Panc1 (cell line): Measurements from ENCODE around the gene KRTAP16-1. TPM values are rescaled to one million over a fixed set of nuclear protein-coding genes. Genes with fewer than 3 reads are reported as not detected.
"Not testable (repeated sequence)": the region's sequence is repeated elsewhere in the genome, so short reads cannot be mapped to it uniquely, and the experiment has no call there.

ENCODE experiments used
- ATAC-seq: fragments of 200-7000 bp; cut with Tn5 transposase; 2 replicates; pipeline ENCODE4 v1.9.1; 2020; ENCODE audit warnings: mild to moderate bottlenecking, moderate library complexity
- BruUV-seq: library from RNA; stranded (reverse); fragments of 400-500 nt; replicated peaks from 2 replicates; lab custom pipeline; 2021; lab: Mats Ljungman, UMichigan
- CTCF ChIA-PET: fragments of 300-600 bp; sonication (Branson Sonifier 250); formaldehyde crosslinking; loops from one replicate; lab custom pipeline; 2022; ENCODE audit warnings: antibody characterized with exemption; lab: Charles Lee
- POLR2A ChIA-PET: fragments of 300-600 bp; sonication (Branson Sonifier 250); formaldehyde crosslinking; loops from one replicate; lab custom pipeline; 2022; ENCODE audit warnings: antibody characterized with exemption; lab: Charles Lee
- DNase-seq: peaks from one replicate; pipeline ENCODE4 v3.0.0-alpha.2; 2010; ENCODE audit warnings: low read depth, low spot score
- H3K27ac ChIP-seq: 2 replicates; pipeline ENCODE4 v1.5.1; 2011; ENCODE audit warnings: mild to moderate bottlenecking, low read length, inconsistent platforms
- H3K27me3 ChIP-seq: fragments of 200-500 bp; sonication (Bioruptor generic); 2 replicates; pipeline ENCODE4 v1.6.0; 2014; ENCODE audit warnings: low read length, inconsistent platforms; ENCODE audit not compliant: control insufficient read depth, insufficient read depth
- H3K36me3 ChIP-seq: fragments of 200-500 bp; sonication (Bioruptor generic); 2 replicates; pipeline ENCODE4 v1.5.1; 2014; ENCODE audit warnings: inconsistent platforms, mild to moderate bottlenecking, low read length, moderate library complexity; ENCODE audit not compliant: control insufficient read depth, insufficient read depth
- H3K4me1 ChIP-seq: 2 replicates; pipeline ENCODE4 v1.5.1; 2011; ENCODE audit warnings: inconsistent platforms, mild to moderate bottlenecking, low read length, moderate library complexity; ENCODE audit not compliant: control insufficient read depth, insufficient read depth
- H3K4me3 ChIP-seq, 2 experiments: 2 replicates each; pipeline ENCODE4 v1.5.1; 2011 to 2012; ENCODE audit warnings: low read depth in 2 of 2, low read length in 2 of 2, mild to moderate bottlenecking in 2 of 2, inconsistent platforms in 1 of 2, moderate library complexity in 1 of 2
- H3K9me3 ChIP-seq: fragments of 200-500 bp; sonication (Bioruptor generic); 2 replicates; pipeline ENCODE4 v1.5.1; 2014; ENCODE audit warnings: low read depth, mild to moderate bottlenecking, inconsistent platforms, low read length, moderate library complexity; ENCODE audit not compliant: control insufficient read depth, insufficient read depth
- CTCF ChIP-seq: fragments of 450-650 bp; IDR thresholded peaks from 2 replicates; pipeline ENCODE4 v1.5.1; 2017; ENCODE audit warnings: mild to moderate bottlenecking
- POLR2AphosphoS5 ChIP-seq: IDR thresholded peaks from 2 replicates; pipeline ENCODE4 v1.6.1; 2012; ENCODE audit warnings: mild to moderate bottlenecking, low read depth, low read length, moderate library complexity
- REST ChIP-seq, 2 experiments: IDR thresholded peaks; 2 replicates each; pipeline ENCODE4 v1.6.1; 2011 to 2012; ENCODE audit warnings: low read depth in 2 of 2, control low read depth in 1 of 2, low read length in 1 of 2, mild to moderate bottlenecking in 1 of 2, moderate library complexity in 1 of 2; ENCODE audit not compliant: insufficient read depth in 1 of 2
- SIN3A ChIP-seq: IDR thresholded peaks from 2 replicates; pipeline ENCODE4 v1.6.1; 2012; ENCODE audit warnings: low read depth, mild to moderate bottlenecking, low read length, moderate library complexity, borderline replicate concordance; ENCODE audit not compliant: insufficient read depth
- TCF7L2 ChIP-seq: IDR thresholded peaks from 2 replicates; pipeline ENCODE4 v1.6.1; 2011; ENCODE audit warnings: mild to moderate bottlenecking, low read depth, low read length, inconsistent platforms
- in situ Hi-C: cut with HindIII; loops from 2 replicates; pipeline ENCODE4 v1.10.0; 2016; ENCODE audit warnings: low sequenced_read_pairs, low pct_unique_long_range_greater_than_20kb
- intact Hi-C: fragments of 100-400 bp; cut with micrococcal nuclease; formaldehyde crosslinking; loops from one replicate; pipeline ENCODE4 v1.10.0; 2022; ENCODE audit not compliant: unreplicated experiment
- total RNA-seq: library from RNA; stranded (reverse); gene quantifications from one replicate; pipeline ENCODE4 v1.2.1, GENCODE V29; 2021; ENCODE audit not compliant: unreplicated experiment

The KRTAP16-1 gene
- total RNA-seq, 1 experiment from 2014 or later, result not detected

- peaks cover 2% of the 10 kb centered on the region; the same call in 1 of the 2 replicates for H3K27me3 ChIP-seq
- no peaks in the 10 kb centered on the region for H3K9me3 ChIP-seq
- no TSS peak for BruUV-seq
- ChIA-PET POLR2A (no interaction called here), CTCF (no interaction called here)
- H3K36me3 ChIP-seq, result no peaks in the 10 kb centered on the region
- no peak overlapping the region for H3K4me3 ChIP-seq
- in situ Hi-C loops, result no loop called here
- H3K27ac ChIP-seq, result no peak overlapping the region
- TF ChIP-seq POLR2AphosphoS5 (no peak), REST (IDR thresholded peaks at IDR 0.05; ENCODE audit: insufficient read depth in 1 of 2, low read depth in 2 of 2, low read length in 1 of 2) (no peak)
- DNase-seq (no peak), ATAC-seq (no peak)
- H3K4me1 ChIP-seq, result no peaks in the 10 kb centered on the region
- intact Hi-C loops, result no loop called here
Observed at GRCh38 chr17:41284043-41284442, 25.1 kb downstream of the KRTAP16-1 start.

GRCh38 chr17:41278176-41278955 lies 30.7 kb downstream of the KRTAP16-1 start:
- Histone ChIP-seq H3K9me3 (no peaks in the 10 kb centered on the region), H3K4me3 (no peak overlapping the region), H3K36me3 (no peaks in the 10 kb centered on the region), H3K4me1 (no peaks in the 10 kb centered on the region), H3K27me3 (peaks cover 14% of the 10 kb centered on the region), H3K27ac (no peak overlapping the region)
- intact Hi-C loops (no loop called here), in situ Hi-C loops (no loop called here)
- CTCF ChIA-PET, result no interaction called here
- no peak for DNase-seq
- TF ChIP-seq SIN3A (no peak), REST (IDR thresholded peaks at IDR 0.05; ENCODE audit: insufficient read depth in 1 of 2, low read depth in 2 of 2, low read length in 1 of 2) (no peak), CTCF (no peak), TCF7L2 (no peak), POLR2AphosphoS5 (no peak)
- no peak for ATAC-seq
- POLR2A ChIA-PET, result no interaction called here
- BruUV-seq, result no TSS peak

- ATAC-seq, CTCF ChIA-PET, H3K4me1 ChIP-seq, H3K9me3 ChIP-seq, intact Hi-C loops, DNase-seq, H3K27ac ChIP-seq, H3K4me3 ChIP-seq, in situ Hi-C loops, H3K36me3 ChIP-seq, BruUV-seq, POLR2A ChIA-PET: not testable (repeated sequence)
- peaks cover 12% of the 10 kb centered on the region for H3K27me3 ChIP-seq
Observed at GRCh38 chr17:41275648-41276190, 33.4 kb downstream of the KRTAP16-1 start, which contains the start of gene KRTAP9-7. Gene KRTAP9-7, plus strand, starts transcription at chr17:41275698. Its CDS starts 0 bp downstream, at chr17:41275698.
